Caco-2 (cell line): Measurements from ENCODE around the gene NFIA. TPM values are rescaled to one million over a fixed set of nuclear protein-coding genes. Genes with fewer than 3 reads are reported as not detected.

Experiments used
- BruUV-seq: library from RNA; stranded (reverse); fragments of 400-500 nt; replicated peaks from 2 replicates; lab custom pipeline; 2021; lab: Mats Ljungman, UMichigan
- CTCF ChIA-PET: fragments of 300-600 bp; sonication (Branson Sonifier 250); formaldehyde crosslinking; loops from one replicate; lab custom pipeline; 2022; ENCODE audit warnings: antibody characterized with exemption; lab: Charles Lee
- POLR2A ChIA-PET: fragments of 300-600 bp; sonication (Branson Sonifier 250); formaldehyde crosslinking; loops from one replicate; lab custom pipeline; 2022; ENCODE audit warnings: antibody characterized with exemption; lab: Charles Lee
- DNase-seq, 2 experiments: peaks; one replicate each; pipeline versions ENCODE4 v3.0.0 to v3.0.0-alpha.2; 2020 to 2022
- H3K27me3 ChIP-seq: replicated peaks from 2 replicates; pipeline ENCODE4 v1.6.0; 2011; ENCODE audit warnings: low read length; ENCODE audit not compliant: control insufficient read depth, insufficient read depth
- H3K36me3 ChIP-seq: 2 replicates; pipeline ENCODE4 v1.5.1; 2011; ENCODE audit warnings: low read length; ENCODE audit not compliant: control insufficient read depth, insufficient read depth
- H3K4me1 ChIP-seq: fragments of 250-450 bp; sonication (Bioruptor Pico); 2 replicates; pipeline ENCODE4 v1.5.1; 2020; ENCODE audit warnings: mild to moderate bottlenecking
- H3K4me3 ChIP-seq: 2 replicates; pipeline ENCODE4 v1.5.1; 2011; ENCODE audit warnings: low read depth, mild to moderate bottlenecking, control low read depth, low read length
- H3K9me3 ChIP-seq: fragments of 250-450 bp; sonication (Bioruptor Pico); 2 replicates; pipeline ENCODE4 v1.5.1; 2020; ENCODE audit warnings: mild to moderate bottlenecking, moderate library complexity
- H3K27ac Mint-ChIP-seq: one replicate; pipeline ENCODE4 v1.8.0; 2022; ENCODE audit warnings: mixed read lengths; ENCODE audit not compliant: unreplicated experiment
- H3K27me3 Mint-ChIP-seq: one replicate; pipeline ENCODE4 v1.8.0; 2022; ENCODE audit warnings: mixed read lengths; ENCODE audit not compliant: insufficient read depth, unreplicated experiment
- H3K36me3 Mint-ChIP-seq: one replicate; pipeline ENCODE4 v1.8.0; 2022; ENCODE audit warnings: mild to moderate bottlenecking, mixed read lengths; ENCODE audit not compliant: insufficient read depth, unreplicated experiment
- H3K4me1 Mint-ChIP-seq: one replicate; pipeline ENCODE4 v1.8.0; 2022; ENCODE audit warnings: low read depth, mixed read lengths; ENCODE audit not compliant: unreplicated experiment
- H3K4me3 Mint-ChIP-seq: one replicate; pipeline ENCODE4 v1.8.0; 2022; ENCODE audit warnings: mild to moderate bottlenecking, moderate library complexity, mixed read lengths; ENCODE audit not compliant: unreplicated experiment
- H3K9me3 Mint-ChIP-seq: one replicate; pipeline ENCODE4 v1.8.0; 2022; ENCODE audit warnings: mixed read lengths; ENCODE audit not compliant: unreplicated experiment
- CTCF ChIP-seq, 2 experiments: fragments of 200-600 bp in 1 of 2; IDR thresholded peaks; 1 replicate in 1 of 2; 2 replicates in 1 of 2; pipeline versions ENCODE4 v1.5.1 to v1.8.0; 2011 to 2022; ENCODE audit warnings: antibody characterized with exemption in 1 of 2, control low read depth in 1 of 2, inconsistent platforms in 1 of 2, low read depth in 1 of 2, low read length in 1 of 2, mild to moderate bottlenecking in 1 of 2, moderate library complexity in 1 of 2; ENCODE audit not compliant: insufficient read depth in 1 of 2, severe bottlenecking in 1 of 2, unreplicated experiment in 1 of 2
- intact Hi-C: fragments of 100-400 bp; cut with micrococcal nuclease; formaldehyde crosslinking; loops from one replicate; pipeline ENCODE4 v1.10.0; 2022; ENCODE audit not compliant: unreplicated experiment
- total RNA-seq: library from RNA; stranded (reverse); gene quantifications from 2 replicates; pipeline ENCODE4 v1.2.3, GENCODE V29; 2022

Gene NFIA
- total RNA-seq, 1 experiment from 2014 or later, result 1.4 TPM

- TF ChIP-seq CTCF (IDR thresholded peaks at IDR 0.05; ENCODE audit: insufficient read depth in 1 of 2, low read depth in 1 of 2, low read length in 1 of 2, severe bottlenecking in 1 of 2, unreplicated experiment in 1 of 2), result no peak
- Histone ChIP-seq H3K4me3 (no peak overlapping the region), H3K27me3 (no peaks in the 10 kb centered on the region), H3K9me3 (no peaks in the 10 kb centered on the region), H3K4me1 (no peaks in the 10 kb centered on the region), H3K36me3 (no peaks in the 10 kb centered on the region)
- ChIA-PET POLR2A (no interaction called here), CTCF (no interaction called here)
- no peak overlapping the region for H3K27ac Mint-ChIP-seq
- intact Hi-C loops, result no loop called here
- DNase-seq, result no peak
- no peaks in the 10 kb centered on the region for H3K9me3 Mint-ChIP-seq
- H3K4me1 Mint-ChIP-seq, result peaks cover 6% of the 10 kb centered on the region
- no peaks in the 10 kb centered on the region for H3K27me3 Mint-ChIP-seq
- H3K36me3 Mint-ChIP-seq, result no peaks in the 10 kb centered on the region
- no peak overlapping the region for H3K4me3 Mint-ChIP-seq
- BruUV-seq, result no TSS peak
Measured at GRCh38 chr1:61370913-61371279, 288.5 kb downstream of the NFIA start.

- Mint-ChIP-seq H3K27me3 (no peaks in the 10 kb centered on the region), H3K27ac (no peak overlapping the region), H3K9me3 (no peaks in the 10 kb centered on the region), H3K4me1 (peaks cover 7% of the 10 kb centered on the region), H3K36me3 (no peaks in the 10 kb centered on the region), H3K4me3 (no peak overlapping the region)
- no peaks in the 10 kb centered on the region for H3K27me3 ChIP-seq
- H3K36me3 ChIP-seq, result no peaks in the 10 kb centered on the region
- H3K4me3 ChIP-seq, result no peak overlapping the region
- ChIA-PET CTCF (interaction anchor here (0.6 kb wide), 1 partner anchor 403 kb away, joined by 3 read pairs; no protein-coding TSS in a partner anchor), POLR2A (no interaction called here)
- no peaks in the 10 kb centered on the region for H3K4me1 ChIP-seq
- no peaks in the 10 kb centered on the region for H3K9me3 ChIP-seq
- intact Hi-C loops, result no loop called here
- BruUV-seq, result no TSS peak
- no peak for TF ChIP-seq CTCF (IDR thresholded peaks at IDR 0.05; ENCODE audit: insufficient read depth in 1 of 2, low read depth in 1 of 2, low read length in 1 of 2, severe bottlenecking in 1 of 2, unreplicated experiment in 1 of 2)
- DNase-seq, result no peak
Measured at GRCh38 chr1:61372944-61373343, 290.6 kb downstream of the NFIA start.

GRCh38 chr1:61374156-61374555, 291.8 kb downstream of the NFIA start:
- H3K27me3 ChIP-seq, result no peaks in the 10 kb centered on the region
- H3K27me3 Mint-ChIP-seq, result no peaks in the 10 kb centered on the region
- no peak overlapping the region for H3K4me3 ChIP-seq
- no peaks in the 10 kb centered on the region for H3K36me3 Mint-ChIP-seq
- BruUV-seq, result no TSS peak
- no peak overlapping the region for H3K4me3 Mint-ChIP-seq
- intact Hi-C loops, result no loop called here
- no peak overlapping the region for H3K27ac Mint-ChIP-seq
- no peaks in the 10 kb centered on the region for H3K36me3 ChIP-seq
- ChIA-PET CTCF (no interaction called here), POLR2A (no interaction called here)
- H3K4me1 Mint-ChIP-seq, result peaks cover 7% of the 10 kb centered on the region
- no peaks in the 10 kb centered on the region for H3K4me1 ChIP-seq
- no peaks in the 10 kb centered on the region for H3K9me3 ChIP-seq
- no peak for TF ChIP-seq CTCF (IDR thresholded peaks at IDR 0.05; ENCODE audit: insufficient read depth in 1 of 2, low read depth in 1 of 2, low read length in 1 of 2, severe bottlenecking in 1 of 2, unreplicated experiment in 1 of 2)
- H3K9me3 Mint-ChIP-seq, result no peaks in the 10 kb centered on the region
- no peak for DNase-seq
